B cell (primary cell): Measurements from ENCODE around the gene TMEM87A. TPM values are rescaled to one million over a fixed set of nuclear protein-coding genes. Genes with fewer than 3 reads are reported as not detected.

ENCODE experiments used
- ATAC-seq: fragments of 200-7000 bp; cut with Tn5 transposase; one replicate; pipeline ENCODE4 v1.10.0; 2021; ENCODE audit warnings: low read depth, mild to moderate bottlenecking, moderate number of reproducible peaks, moderate library complexity
- CTCF ChIA-PET: fragments of 350-600 bp; sonication (Branson Sonifier 250); formaldehyde crosslinking; loops from one replicate; lab custom pipeline; 2021; ENCODE audit warnings: antibody characterized with exemption, inconsistent platforms; lab: Charles Lee
- POLR2A ChIA-PET: fragments of 350-600 bp; sonication (Branson Sonifier 250); formaldehyde crosslinking; loops from one replicate; lab custom pipeline; 2021; ENCODE audit warnings: antibody characterized with exemption; lab: Charles Lee
- DNase-seq: peaks from one replicate; pipeline ENCODE4 v3.0.0; 2013
- H2AFZ ChIP-seq: 2 replicates; pipeline ENCODE4 v1.6.1; 2012; ENCODE audit warnings: mild to moderate bottlenecking, low read depth, low read length; ENCODE audit not compliant: insufficient read depth, poor library complexity, severe bottlenecking
- H3K27ac ChIP-seq, 2 donors: 1 replicate in 1 of 2; 2 replicates in 1 of 2; pipeline ENCODE4 v1.5.1; 2012 to 2013; ENCODE audit warnings: low read length in 2 of 2, mild to moderate bottlenecking in 2 of 2, moderate library complexity in 1 of 2
- H3K27me3 ChIP-seq, 4 experiments: fragments of 200-600 bp in 1 of 4; sonication (generic) in 1 of 4; replicated peaks in 1 of 4; 1 replicate in 2 of 4; 2 replicates in 2 of 4; pipeline versions ENCODE4 v1.6.1 to v1.7.0; 2013 to 2016; ENCODE audit warnings: low read length in 3 of 4, mild to moderate bottlenecking in 2 of 4, mixed read lengths in 1 of 4, moderate library complexity in 1 of 4; ENCODE audit not compliant: insufficient read depth in 4 of 4, control insufficient read depth in 3 of 4; ENCODE audit errors: control extremely low read depth in 1 of 4
- H3K36me3 ChIP-seq, 2 experiments: replicated peaks in 1 of 2; 1 replicate in 1 of 2; 2 replicates in 1 of 2; pipeline versions ENCODE4 v1.6.1 to v1.7.1; 2013; ENCODE audit warnings: low read length in 1 of 2; ENCODE audit not compliant: insufficient read depth in 2 of 2, control insufficient read depth in 1 of 2; ENCODE audit errors: control extremely low read depth in 1 of 2, extremely low read depth in 1 of 2
- H3K4me1 ChIP-seq, 2 donors: fragments of 200-600 bp in 1 of 2; sonication (generic) in 1 of 2; 1 replicate in 1 of 2; 2 replicates in 1 of 2; pipeline versions ENCODE4 v1.5.1 to v1.6.1; 2013 to 2017; ENCODE audit warnings: low read length in 2 of 2; ENCODE audit not compliant: control insufficient read depth in 2 of 2, insufficient read depth in 2 of 2
- H3K4me2 ChIP-seq: replicated peaks from 2 replicates; pipeline ENCODE3; 2012; ENCODE audit warnings: mild to moderate bottlenecking, low read depth, low read length; ENCODE audit not compliant: poor library complexity, severe bottlenecking
- H3K4me3 ChIP-seq, 5 experiments: fragments of 200-600 bp in 1 of 5; sonication (generic) in 1 of 5; 1 replicate in 3 of 5; 2 replicates in 2 of 5; pipeline versions ENCODE4 v1.5.1 to v1.7.0; 2011 to 2016; ENCODE audit warnings: low read length in 4 of 5, mild to moderate bottlenecking in 4 of 5, low read depth in 2 of 5, control low read depth in 1 of 5, moderate library complexity in 1 of 5; ENCODE audit not compliant: insufficient read depth in 1 of 5; ENCODE audit errors: control extremely low read depth in 1 of 5, extremely low read depth in 1 of 5
- H3K79me2 ChIP-seq: fragments of 200-600 bp; sonication (generic); one replicate; pipeline ENCODE4 v1.6.0; 2016; ENCODE audit warnings: low read length; ENCODE audit not compliant: control insufficient read depth, insufficient read depth
- H3K9ac ChIP-seq: fragments of 200-600 bp; sonication (generic); 2 replicates; pipeline ENCODE4 v1.6.1; 2017; ENCODE audit warnings: mild to moderate bottlenecking, low read length, moderate library complexity
- H3K9me3 ChIP-seq, 3 donors: one replicate each; pipeline versions ENCODE4 v1.6.1 to v1.7.1; 2013; ENCODE audit warnings: low read length in 2 of 3; ENCODE audit not compliant: control insufficient read depth in 2 of 3, insufficient read depth in 1 of 3; ENCODE audit errors: control extremely low read depth in 1 of 3
- H4K20me1 ChIP-seq: 2 replicates; pipeline ENCODE4 v1.6.0; 2012; ENCODE audit warnings: mild to moderate bottlenecking, low read length; ENCODE audit not compliant: insufficient read depth, control insufficient read depth, poor library complexity, severe bottlenecking
- H3K27ac Mint-ChIP-seq: one replicate; pipeline ENCODE4 v1.8.0; 2021; ENCODE audit warnings: mixed read lengths
- H3K27me3 Mint-ChIP-seq: one replicate; pipeline ENCODE4 v1.8.0; 2021; ENCODE audit warnings: mixed read lengths
- H3K4me1 Mint-ChIP-seq: one replicate; pipeline ENCODE4 v1.8.0; 2021; ENCODE audit warnings: mixed read lengths
- H3K4me3 Mint-ChIP-seq: one replicate; pipeline ENCODE4 v1.8.0; 2021; ENCODE audit warnings: mixed read lengths
- H3K9me3 Mint-ChIP-seq: one replicate; pipeline ENCODE4 v1.8.0; 2022; ENCODE audit warnings: mixed read lengths; ENCODE audit not compliant: insufficient read depth
- EZH2 ChIP-seq: IDR thresholded peaks from 2 replicates; pipeline ENCODE4 v1.6.1; 2012; ENCODE audit warnings: borderline replicate concordance, low read depth, mild to moderate bottlenecking, moderate library complexity, low read length; ENCODE audit not compliant: insufficient read depth, poor library complexity, severe bottlenecking
- WGBS: methylation state at CpG from one replicate; pipeline ENCODE4 v1.1.5; 2013; ENCODE audit warnings: missing lambda C conversion rate; ENCODE audit not compliant: insufficient coverage; 5-methylcytosine and 5-hydroxymethylcytosine counted together
- intact Hi-C: fragments of 100-400 bp; cut with micrococcal nuclease; formaldehyde crosslinking; loops from one replicate; pipeline ENCODE4 v1.10.0; 2022
- polyA plus RNA-seq: library from polyadenylated mRNA; depleted of rRNA; stranded (reverse); fragments of >200 nt; gene quantifications from 2 replicates; pipeline ENCODE4 v1.2.3, GENCODE V29; 2012
- total RNA-seq, 2 donors: library from RNA; stranded (reverse); fragments of 120-200 nt in 1 of 2; gene quantifications; 1 replicate in 1 of 2; 2 replicates in 1 of 2; pipeline versions ENCODE4 v1.2.3 to v1.2.4, GENCODE V29; 2013 to 2022
- TF ChIP-seq, protein P1 (sequence below): fragments of 200-600 bp; IDR thresholded peaks from one replicate; pipeline ENCODE4 v1.8.0; 2022; ENCODE audit warnings: antibody characterized with exemption, mild to moderate bottlenecking

Gene TMEM87A
- total and polyA plus RNA-seq, 2 donors (not counting 1 experiment from before 2014, with no cell fraction given): 14.5 to 61.5 TPM

DNA sequence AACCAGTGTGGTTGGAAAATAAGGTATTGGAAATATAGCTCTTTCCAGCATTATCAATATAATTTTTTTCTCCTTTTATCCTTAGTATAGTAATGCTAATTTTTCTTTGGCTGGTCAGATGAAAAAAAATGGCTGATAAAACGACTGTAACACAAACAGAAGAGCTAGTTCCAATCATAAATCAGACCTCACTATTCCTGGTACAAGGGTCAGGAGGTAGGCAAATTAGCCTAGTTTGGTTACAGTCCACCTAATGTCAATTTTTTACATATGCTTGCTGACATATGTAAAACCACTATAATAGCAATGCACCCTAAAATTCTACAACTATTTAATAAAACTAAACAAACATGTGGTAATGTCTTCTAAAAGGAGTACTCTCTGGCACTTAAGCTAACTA lies 45.2 kb downstream of the TMEM87A start:
- POLR2A ChIA-PET: no interaction called here
- CTCF ChIA-PET: no interaction called here
- peaks cover 27 to 73% of the 10 kb centered on the region in 2 experiments for H3K36me3 ChIP-seq

DNA sequence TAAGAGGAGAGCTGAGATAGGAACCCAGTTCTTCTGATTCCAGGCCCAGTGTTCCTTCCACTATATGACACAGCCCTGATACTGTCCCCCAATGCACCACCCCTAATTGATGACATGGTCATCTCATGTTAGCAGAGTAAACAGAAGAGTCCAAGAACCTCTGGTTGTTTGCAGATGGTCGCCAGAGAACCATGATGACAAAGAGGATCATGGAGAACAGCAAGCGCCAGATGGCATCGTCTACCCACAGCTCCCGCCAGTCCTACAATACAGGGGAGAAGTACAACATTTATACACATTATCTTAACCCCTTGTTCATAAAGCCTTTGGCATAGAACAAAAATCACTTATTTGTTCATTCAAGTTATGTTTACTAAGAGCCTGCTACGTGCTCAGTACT lies 46.6 kb downstream of the TMEM87A start:
- WGBS: 100% methylated on average over 1 of the region's 5 CpGs
- Histone ChIP-seq H3K27me3 (no peaks in the 10 kb centered on the region), H3K9me3 (no peaks in the 10 kb centered on the region), H3K27ac (no peak overlapping the region), H3K4me2 (no peak overlapping the region), H3K36me3 (peaks cover 21 to 68% of the 10 kb centered on the region in 2 experiments), H3K4me1 (no peaks in the 10 kb centered on the region), H3K9ac (no peak overlapping the region), H4K20me1 (no peaks in the 10 kb centered on the region), H3K79me2 (no peaks in the 10 kb centered on the region), H2AFZ (no peak overlapping the region), H3K4me3 (no peak overlapping the region)
- no peaks in the 10 kb centered on the region for H3K4me1 Mint-ChIP-seq
- no peak for DNase-seq
- H3K27me3 Mint-ChIP-seq: no peaks in the 10 kb centered on the region
- intact Hi-C loops: no loop called here
- ChIA-PET POLR2A (no interaction called here), CTCF (no interaction called here)
- no peak overlapping the region for H3K4me3 Mint-ChIP-seq
- no peak for ATAC-seq
- TF ChIP-seq EZH2: no peak
- TF ChIP-seq, protein P1, sequence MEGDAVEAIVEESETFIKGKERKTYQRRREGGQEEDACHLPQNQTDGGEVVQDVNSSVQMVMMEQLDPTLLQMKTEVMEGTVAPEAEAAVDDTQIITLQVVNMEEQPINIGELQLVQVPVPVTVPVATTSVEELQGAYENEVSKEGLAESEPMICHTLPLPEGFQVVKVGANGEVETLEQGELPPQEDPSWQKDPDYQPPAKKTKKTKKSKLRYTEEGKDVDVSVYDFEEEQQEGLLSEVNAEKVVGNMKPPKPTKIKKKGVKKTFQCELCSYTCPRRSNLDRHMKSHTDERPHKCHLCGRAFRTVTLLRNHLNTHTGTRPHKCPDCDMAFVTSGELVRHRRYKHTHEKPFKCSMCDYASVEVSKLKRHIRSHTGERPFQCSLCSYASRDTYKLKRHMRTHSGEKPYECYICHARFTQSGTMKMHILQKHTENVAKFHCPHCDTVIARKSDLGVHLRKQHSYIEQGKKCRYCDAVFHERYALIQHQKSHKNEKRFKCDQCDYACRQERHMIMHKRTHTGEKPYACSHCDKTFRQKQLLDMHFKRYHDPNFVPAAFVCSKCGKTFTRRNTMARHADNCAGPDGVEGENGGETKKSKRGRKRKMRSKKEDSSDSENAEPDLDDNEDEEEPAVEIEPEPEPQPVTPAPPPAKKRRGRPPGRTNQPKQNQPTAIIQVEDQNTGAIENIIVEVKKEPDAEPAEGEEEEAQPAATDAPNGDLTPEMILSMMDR: no peak
- H3K27ac Mint-ChIP-seq: no peak overlapping the region
- no peaks in the 10 kb centered on the region for H3K9me3 Mint-ChIP-seq

More for the DNA sequence above, 45.2 kb downstream of the TMEM87A start:
- H3K9me3 ChIP-seq: no peaks in the 10 kb centered on the region
- TF ChIP-seq EZH2: no peak
- TF ChIP-seq, protein P1: no peak
- no peaks in the 10 kb centered on the region for H3K27me3 Mint-ChIP-seq
- ATAC-seq (no peak), DNase-seq (no peak)
- no peaks in the 10 kb centered on the region for H3K4me1 ChIP-seq
- H3K4me2 ChIP-seq: no peak overlapping the region
- H3K4me1 Mint-ChIP-seq: no peaks in the 10 kb centered on the region
- no peak overlapping the region for H2AFZ ChIP-seq
- intact Hi-C loops: no loop called here
- H3K4me3 ChIP-seq: no peak overlapping the region
- no peak overlapping the region for H3K27ac ChIP-seq
- no peaks in the 10 kb centered on the region for H3K79me2 ChIP-seq
- no peaks in the 10 kb centered on the region for H3K27me3 ChIP-seq
- no peaks in the 10 kb centered on the region for H3K9me3 Mint-ChIP-seq
- H3K27ac Mint-ChIP-seq: no peak overlapping the region
- H3K9ac ChIP-seq: no peak overlapping the region
- no peaks in the 10 kb centered on the region for H4K20me1 ChIP-seq
- H3K4me3 Mint-ChIP-seq: no peak overlapping the region
- no CpG with 5 or more reads among the region's 1 CpG for WGBS
